ENCODE data around the gene MAGEB3. TPM values are rescaled to one million over a fixed set of nuclear protein-coding genes. Genes with fewer than 3 reads are reported as not detected.
"Not testable (repeated sequence)": the region's sequence is repeated elsewhere in the genome, so short reads cannot be mapped to it uniquely, and the experiment has no call there.

Gene MAGEB3, protein sequence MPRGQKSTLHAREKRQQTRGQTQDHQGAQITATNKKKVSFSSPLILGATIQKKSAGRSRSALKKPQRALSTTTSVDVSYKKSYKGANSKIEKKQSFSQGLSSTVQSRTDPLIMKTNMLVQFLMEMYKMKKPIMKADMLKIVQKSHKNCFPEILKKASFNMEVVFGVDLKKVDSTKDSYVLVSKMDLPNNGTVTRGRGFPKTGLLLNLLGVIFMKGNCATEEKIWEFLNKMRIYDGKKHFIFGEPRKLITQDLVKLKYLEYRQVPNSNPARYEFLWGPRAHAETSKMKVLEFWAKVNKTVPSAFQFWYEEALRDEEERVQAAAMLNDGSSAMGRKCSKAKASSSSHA
- total RNA-seq, result not detected
- not detected for total RNA-seq (2013)

DNA sequence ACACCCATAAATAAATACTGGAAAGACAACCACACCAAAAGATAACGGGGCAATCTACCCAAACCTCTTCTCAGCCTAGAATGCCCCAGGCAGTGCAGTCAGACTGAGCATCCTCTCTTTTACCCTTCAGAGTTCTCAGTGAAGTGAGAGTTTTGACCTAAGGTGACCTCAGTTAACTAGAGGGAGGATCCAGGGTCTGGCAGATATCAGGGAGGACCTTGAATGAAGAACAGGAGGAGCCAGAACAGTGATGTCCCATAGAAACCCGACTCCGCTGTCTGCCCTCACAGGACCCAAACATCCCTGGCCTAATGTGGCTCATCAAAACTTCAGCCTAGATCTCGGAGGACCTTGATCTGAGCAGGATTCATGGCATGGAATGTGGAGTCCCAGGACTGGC is at the start of gene MAGEB3:
Gene MAGEB3, plus strand, starts transcription at position 263 of the 400 bp plus-strand sequence. CDS start 5,268 bp downstream, outside the sequence.
- ATAC-seq (no peak), DNase-seq (no peak)
- 78% methylated on average over 3 of the region's 4 CpGs for WGBS (ENCODE audit: insufficient coverage)
- no peak within 1 kb of the TSS for H3K4me3 ChIP-seq (ENCODE audit: low read length)
- no peaks in the 10 kb centered on the region for H3K36me3 ChIP-seq (ENCODE audit: control insufficient read depth, insufficient read depth, low read length)
- intact Hi-C loops (cut with micrococcal nuclease), result no loop called here
- Mint-ChIP-seq H3K27me3 (ENCODE audit: low read depth in 2 of 2) (no peaks in the 10 kb centered on the region), H3K4me1 (no peaks in the 10 kb centered on the region), H3K4me3 (no peak within 1 kb of the TSS), H3K9me3 (peaks cover 0 to 2% of the 10 kb centered on the region in 2 donors), H3K27ac (no peak within 1 kb of the TSS), H3K36me3 (no peaks in the 10 kb centered on the region)
- H3K27me3 ChIP-seq (ENCODE audit: control insufficient read depth, insufficient read depth, low read length), result no peaks in the 10 kb centered on the region
- H3K4me1 ChIP-seq (ENCODE audit: control insufficient read depth, insufficient read depth, low read length), result no peaks in the 10 kb centered on the region
- no peaks in the 10 kb centered on the region for H3K9me3 ChIP-seq (ENCODE audit: control insufficient read depth, insufficient read depth, low read length)
- TF ChIP-seq, protein P1, sequence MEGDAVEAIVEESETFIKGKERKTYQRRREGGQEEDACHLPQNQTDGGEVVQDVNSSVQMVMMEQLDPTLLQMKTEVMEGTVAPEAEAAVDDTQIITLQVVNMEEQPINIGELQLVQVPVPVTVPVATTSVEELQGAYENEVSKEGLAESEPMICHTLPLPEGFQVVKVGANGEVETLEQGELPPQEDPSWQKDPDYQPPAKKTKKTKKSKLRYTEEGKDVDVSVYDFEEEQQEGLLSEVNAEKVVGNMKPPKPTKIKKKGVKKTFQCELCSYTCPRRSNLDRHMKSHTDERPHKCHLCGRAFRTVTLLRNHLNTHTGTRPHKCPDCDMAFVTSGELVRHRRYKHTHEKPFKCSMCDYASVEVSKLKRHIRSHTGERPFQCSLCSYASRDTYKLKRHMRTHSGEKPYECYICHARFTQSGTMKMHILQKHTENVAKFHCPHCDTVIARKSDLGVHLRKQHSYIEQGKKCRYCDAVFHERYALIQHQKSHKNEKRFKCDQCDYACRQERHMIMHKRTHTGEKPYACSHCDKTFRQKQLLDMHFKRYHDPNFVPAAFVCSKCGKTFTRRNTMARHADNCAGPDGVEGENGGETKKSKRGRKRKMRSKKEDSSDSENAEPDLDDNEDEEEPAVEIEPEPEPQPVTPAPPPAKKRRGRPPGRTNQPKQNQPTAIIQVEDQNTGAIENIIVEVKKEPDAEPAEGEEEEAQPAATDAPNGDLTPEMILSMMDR (IDR thresholded peaks at IDR 0.05), result no peak
- H3K27ac ChIP-seq (ENCODE audit: low read length), result no peak within 1 kb of the TSS

DNA sequence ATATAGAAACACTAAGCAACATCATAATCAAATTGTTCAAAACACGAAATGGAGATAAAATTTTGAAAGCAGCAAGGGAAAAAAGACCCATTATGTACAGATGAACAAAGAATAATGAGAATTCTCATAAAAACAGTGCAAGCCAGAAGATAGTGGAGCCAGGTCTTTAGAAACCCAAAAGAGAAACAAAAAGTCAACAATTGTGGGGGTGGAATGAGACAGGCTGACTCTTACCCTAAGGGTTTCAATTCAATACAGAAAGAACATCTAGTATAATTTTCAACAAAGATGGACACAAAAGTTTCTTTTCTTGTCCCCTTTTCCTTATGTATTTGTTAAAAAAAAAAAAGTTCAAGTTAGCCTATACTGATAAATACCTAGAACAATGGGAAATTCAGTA is 49.1 kb upstream of the MAGEB3 start:
- Mint-ChIP-seq H3K4me1 (no peaks in the 10 kb centered on the region), H3K9me3 (peaks cover 0 to 4% of the 10 kb centered on the region in 2 donors), H3K27me3 (ENCODE audit: low read depth in 2 of 2) (no peaks in the 10 kb centered on the region), H3K36me3 (no peaks in the 10 kb centered on the region), H3K27ac (no peak overlapping the region), H3K4me3 (no peak overlapping the region)
- H3K4me3 ChIP-seq (ENCODE audit: low read length), result no peak overlapping the region
- no peaks in the 10 kb centered on the region for H3K4me1 ChIP-seq (ENCODE audit: control insufficient read depth, insufficient read depth, low read length)
- no CpG with 5 or more reads among the region's 1 CpG for WGBS (ENCODE audit: insufficient coverage)
- DNase-seq (no peak), ATAC-seq (no peak)
- H3K27me3 ChIP-seq (ENCODE audit: control insufficient read depth, insufficient read depth, low read length), result no peaks in the 10 kb centered on the region
- intact Hi-C loops (cut with micrococcal nuclease), result no loop called here
- H3K36me3 ChIP-seq (ENCODE audit: control insufficient read depth, insufficient read depth, low read length), result no peaks in the 10 kb centered on the region
- TF ChIP-seq, protein P1 (IDR thresholded peaks at IDR 0.05), result no peak
- H3K9me3 ChIP-seq (ENCODE audit: control insufficient read depth, insufficient read depth, low read length), result no peaks in the 10 kb centered on the region
- no peak overlapping the region for H3K27ac ChIP-seq (ENCODE audit: low read length)

DNA sequence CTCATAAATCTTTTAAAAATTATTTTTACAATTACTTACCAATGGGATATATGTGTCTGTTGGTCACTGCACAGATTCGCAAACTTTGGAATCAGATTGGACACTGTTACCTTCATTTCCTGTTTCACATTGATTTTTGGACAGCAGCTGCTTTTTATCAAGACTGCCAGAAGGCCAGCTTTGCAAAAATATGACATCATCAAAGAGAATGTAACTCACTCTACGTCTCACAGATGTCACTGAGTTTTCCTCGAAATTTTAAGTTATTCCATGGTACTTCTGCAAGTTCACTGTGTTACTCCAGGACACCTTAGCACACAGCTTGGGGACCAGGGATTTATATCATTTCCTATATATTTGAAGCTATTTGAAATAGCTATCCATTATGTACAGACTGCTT is 46.9 kb upstream of the MAGEB3 start:
- no peaks in the 10 kb centered on the region for H3K4me1 ChIP-seq (ENCODE audit: control insufficient read depth, insufficient read depth, low read length)
- no peak overlapping the region for H3K27ac Mint-ChIP-seq
- TF ChIP-seq, protein P1 (IDR thresholded peaks at IDR 0.05), result no peak
- no peaks in the 10 kb centered on the region for H3K27me3 Mint-ChIP-seq (ENCODE audit: low read depth in 2 of 2)
- no peak overlapping the region for H3K4me3 Mint-ChIP-seq
- no peak for DNase-seq
- H3K27me3 ChIP-seq (ENCODE audit: control insufficient read depth, insufficient read depth, low read length), result no peaks in the 10 kb centered on the region
- H3K4me1 Mint-ChIP-seq, result no peaks in the 10 kb centered on the region
- no peaks in the 10 kb centered on the region for H3K36me3 Mint-ChIP-seq
- intact Hi-C loops (cut with micrococcal nuclease), result no loop called here
- no peaks in the 10 kb centered on the region for H3K36me3 ChIP-seq (ENCODE audit: control insufficient read depth, insufficient read depth, low read length)
- no peak for ATAC-seq
- WGBS (ENCODE audit: insufficient coverage), result 75% methylated on average over 3 of the region's 3 CpGs
- no peak overlapping the region for H3K27ac ChIP-seq (ENCODE audit: low read length)
- H3K9me3 ChIP-seq (ENCODE audit: control insufficient read depth, insufficient read depth, low read length), result no peaks in the 10 kb centered on the region
- H3K9me3 Mint-ChIP-seq, result peaks cover 0 to 4% of the 10 kb centered on the region in 2 donors
- H3K4me3 ChIP-seq (ENCODE audit: low read length), result no peak overlapping the region

DNA sequence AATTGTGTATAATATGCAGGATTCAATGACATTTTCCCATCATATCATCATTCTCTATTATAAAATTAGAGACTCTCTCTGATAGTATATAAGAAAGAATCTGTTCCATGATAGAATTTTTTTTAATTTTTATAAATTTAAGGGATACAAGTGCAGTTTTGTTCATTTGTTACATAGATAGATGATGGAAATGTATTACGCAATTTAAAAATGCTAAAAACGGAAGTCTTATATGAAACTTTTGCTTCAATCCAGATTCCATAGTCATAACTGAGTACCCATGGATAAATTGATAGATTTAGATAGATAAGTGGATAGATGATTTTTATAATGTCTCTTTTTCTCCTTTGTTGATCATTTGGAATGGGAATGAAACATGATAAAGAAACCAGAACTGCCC is 40.0 kb upstream of the MAGEB3 start:
- TF ChIP-seq, protein P1 (IDR thresholded peaks at IDR 0.05), result no peak
- Mint-ChIP-seq H3K4me3 (no peak overlapping the region), H3K9me3 (peaks cover 3 to 4% of the 10 kb centered on the region in 2 donors), H3K27ac (no peak overlapping the region), H3K4me1 (no peaks in the 10 kb centered on the region), H3K27me3 (ENCODE audit: low read depth in 2 of 2) (peaks cover 0 to 2% of the 10 kb centered on the region in 2 donors), H3K36me3 (no peaks in the 10 kb centered on the region)
- no peak overlapping the region for H3K4me3 ChIP-seq (ENCODE audit: low read length)
- DNase-seq, result no peak
- intact Hi-C loops (cut with micrococcal nuclease), result no loop called here
- H3K27ac ChIP-seq (ENCODE audit: low read length), result no peak overlapping the region
- ATAC-seq, result no peak
- no peaks in the 10 kb centered on the region for H3K9me3 ChIP-seq (ENCODE audit: control insufficient read depth, insufficient read depth, low read length)
- H3K36me3 ChIP-seq (ENCODE audit: control insufficient read depth, insufficient read depth, low read length), result no peaks in the 10 kb centered on the region
- H3K4me1 ChIP-seq (ENCODE audit: control insufficient read depth, insufficient read depth, low read length), result no peaks in the 10 kb centered on the region
- no CpG with 5 or more reads among the region's 2 CpGs for WGBS (ENCODE audit: insufficient coverage)
- H3K27me3 ChIP-seq (ENCODE audit: control insufficient read depth, insufficient read depth, low read length), result no peaks in the 10 kb centered on the region

DNA sequence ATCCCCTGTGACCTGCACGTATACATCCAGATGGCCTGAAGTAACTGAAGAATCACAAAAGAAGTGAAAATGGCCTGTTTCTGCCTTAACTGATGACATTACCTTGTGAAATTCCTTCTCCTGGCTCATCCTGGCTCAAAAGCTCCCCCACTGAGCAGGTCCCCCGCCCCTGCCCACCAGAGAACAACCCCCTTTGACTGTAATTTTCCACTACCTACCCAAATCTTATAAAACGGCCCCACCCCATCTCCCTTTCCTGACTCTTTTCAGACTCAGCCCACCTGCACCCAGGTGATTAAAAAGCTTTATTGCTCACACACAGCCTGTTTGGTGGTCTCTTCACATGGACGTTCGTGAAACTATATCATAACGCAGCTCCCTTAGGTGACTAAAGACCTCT is 36.5 kb upstream of the MAGEB3 start:
- 65% methylated on average over 2 of the region's 6 CpGs for WGBS (ENCODE audit: insufficient coverage)
- H3K27me3 ChIP-seq (ENCODE audit: control insufficient read depth, insufficient read depth, low read length); H3K36me3 Mint-ChIP-seq; H3K4me3 ChIP-seq (ENCODE audit: low read length); H3K9me3 ChIP-seq (ENCODE audit: control insufficient read depth, insufficient read depth, low read length); DNase-seq; H3K27me3 Mint-ChIP-seq (ENCODE audit: low read depth in 2 of 2); H3K27ac Mint-ChIP-seq; H3K4me1 ChIP-seq (ENCODE audit: control insufficient read depth, insufficient read depth, low read length); ATAC-seq; H3K36me3 ChIP-seq (ENCODE audit: control insufficient read depth, insufficient read depth, low read length); H3K27ac ChIP-seq (ENCODE audit: low read length); intact Hi-C loops (cut with micrococcal nuclease); H3K4me3 Mint-ChIP-seq; H3K4me1 Mint-ChIP-seq; H3K9me3 Mint-ChIP-seq: not testable (repeated sequence)

Data from natural killer cell (primary cell).